T-helper 2 cell treated with Interferon-gamma antibody and Interleukin-4, amounts not matched to agents 100 ng/mL and 5 ng/mL, for 36 hours (primary cell): ENCODE data around the gene E2F8. TPM values are rescaled to one million over a fixed set of nuclear protein-coding genes. Genes with fewer than 3 reads are reported as not detected.

Experiments used
- intact Hi-C: fragments of 100-400 bp; cut with micrococcal nuclease; formaldehyde crosslinking; loops from one replicate; pipeline ENCODE4 v1.15.1; 2023
- total RNA-seq: library from RNA; stranded (reverse); gene quantifications from 2 replicates; pipeline ENCODE4 v1.2.3, GENCODE V29; 2022

E2F8 gene
- total RNA-seq, 1 donor from 2014 or later, result 41.9 TPM

DNA sequence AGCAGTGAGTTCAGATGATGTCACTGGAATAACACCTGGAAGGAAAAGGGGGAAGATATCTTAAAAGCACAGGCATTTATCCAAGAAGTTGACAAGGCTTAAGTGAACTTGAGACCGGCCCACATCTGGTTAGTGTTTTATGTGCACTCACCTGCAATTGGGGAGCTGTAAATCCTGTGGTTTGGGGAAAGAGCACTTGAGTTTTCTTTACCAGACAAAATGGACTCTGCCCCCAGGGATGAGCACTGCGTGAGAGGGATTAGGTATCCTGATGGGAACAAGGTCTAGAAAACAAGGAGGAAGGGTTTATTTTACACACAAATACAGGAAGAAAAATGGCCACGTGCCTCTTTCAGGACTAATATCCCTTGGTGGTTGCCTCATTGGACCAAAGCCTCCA is 15.2 kb downstream of the E2F8 start:
- intact Hi-C loops, result no loop called here

DNA sequence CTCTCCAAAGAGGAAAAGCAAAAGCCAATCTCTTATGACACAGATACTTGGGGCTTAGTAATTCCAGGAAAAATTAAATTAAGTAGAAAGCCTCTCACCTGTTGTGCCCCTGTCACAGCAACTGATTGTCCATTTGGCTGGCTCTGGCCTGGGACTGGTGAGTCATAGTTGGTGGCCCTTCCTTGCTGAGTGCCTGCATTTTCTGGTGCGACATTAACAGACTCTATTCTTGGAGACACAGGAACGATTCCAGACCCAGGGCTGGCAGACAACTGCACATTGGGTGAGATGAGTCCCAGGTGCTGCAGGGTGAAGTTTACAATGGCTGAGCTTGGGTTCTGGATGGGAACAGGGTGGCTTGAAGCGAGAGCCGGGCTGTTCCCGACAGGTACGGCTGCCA is 15.6 kb downstream of the E2F8 start:
- intact Hi-C loops, result no loop called here

- intact Hi-C loops, result no loop called here
These were observed 19.6 kb downstream of the E2F8 start for GRCh38 chr11:19220903-19221724.

GRCh38 chr11:19218786-19219460 is 21.8 kb downstream of the E2F8 start:
- intact Hi-C loops, result no loop called here

DNA sequence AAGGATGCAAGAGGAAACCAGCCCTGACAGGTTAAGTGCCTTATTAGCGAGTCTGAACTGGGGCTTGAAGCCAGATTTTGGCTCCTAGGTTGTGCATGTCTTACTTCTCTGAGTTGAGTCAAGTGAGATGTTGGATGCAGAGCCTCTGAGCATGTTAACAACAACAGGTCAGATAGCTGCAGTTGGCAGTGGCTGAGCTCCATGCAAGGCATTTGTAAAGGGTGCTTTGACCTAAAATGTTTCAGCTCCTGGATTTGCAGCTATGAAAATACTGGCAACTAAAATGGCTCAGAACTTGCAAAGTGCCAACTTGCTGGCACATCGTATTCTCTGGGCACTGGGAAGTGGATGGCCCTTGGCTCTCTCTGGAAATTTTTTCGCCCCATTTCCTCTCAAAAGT is 22.5 kb downstream of the E2F8 start:
- intact Hi-C loops, result no loop called here

DNA sequence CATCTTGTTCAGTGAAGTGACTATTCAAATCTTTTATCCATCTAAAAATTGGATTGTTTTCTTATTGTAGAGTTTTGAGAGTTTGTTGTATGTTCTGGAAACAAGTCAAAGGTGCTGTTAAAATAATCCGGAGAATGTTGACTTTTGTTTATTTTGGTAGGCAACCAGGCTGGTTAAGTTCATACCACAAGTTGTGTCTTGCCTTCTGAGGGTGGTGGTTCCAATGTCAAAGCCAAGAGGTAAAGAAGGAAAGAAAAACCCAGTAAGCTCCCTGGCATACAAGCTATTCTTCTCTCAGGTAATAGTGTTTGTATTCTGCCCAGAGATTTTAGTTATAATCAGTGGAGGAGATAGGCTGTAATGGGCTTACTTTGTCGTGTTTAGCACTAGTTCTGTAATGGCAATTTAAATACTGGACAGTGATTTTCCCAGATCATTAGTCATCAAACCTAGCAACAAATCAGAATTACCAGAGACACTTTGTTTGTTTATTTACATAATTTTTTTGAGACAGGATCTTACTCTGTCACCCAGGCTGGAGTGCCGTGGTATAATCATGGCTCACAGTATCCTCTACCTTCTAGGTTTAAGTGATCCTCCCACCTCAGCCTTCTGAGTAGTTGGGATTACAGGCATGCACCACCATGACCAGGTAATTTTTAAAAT is 23.9 kb downstream of the E2F8 start:
- intact Hi-C loops, result no loop called here

- intact Hi-C loops, result no loop called here
These were observed 24.7 kb downstream of the E2F8 start for GRCh38 chr11:19216021-19216420.

- intact Hi-C loops, result no loop called here
These were observed 31.0 kb downstream of the E2F8 start for GRCh38 chr11:19209617-19210370.

DNA sequence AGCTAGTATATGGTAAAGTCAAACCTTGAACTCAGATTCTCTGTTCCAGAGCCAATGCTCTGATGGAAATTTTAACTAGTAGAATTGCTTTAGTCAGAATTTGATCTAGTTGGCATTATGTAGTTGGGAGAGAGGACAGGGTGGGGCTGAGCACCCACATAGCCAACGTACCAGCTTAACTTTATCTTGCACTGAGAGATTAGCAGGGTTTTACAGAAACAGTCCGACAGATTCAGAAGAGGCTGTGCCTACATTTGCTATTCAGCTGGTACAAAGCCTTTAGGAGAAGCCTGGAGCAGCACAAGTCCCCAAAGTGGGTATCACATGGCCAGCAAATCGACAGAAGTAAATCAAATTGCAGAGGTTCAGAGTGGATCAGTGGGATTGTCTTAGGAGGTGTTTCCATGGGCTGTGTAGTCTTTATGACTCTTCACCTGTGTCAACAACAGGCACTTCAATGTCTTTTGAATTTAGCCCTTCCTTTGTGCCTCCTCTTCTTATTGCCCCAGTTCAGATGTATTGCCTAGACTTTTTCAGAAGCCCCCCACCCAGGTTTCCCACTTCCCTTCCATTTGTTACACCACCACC is 31.7 kb downstream of the E2F8 start:
- intact Hi-C loops, result no loop called here

- intact Hi-C loops, result no loop called here
These were observed 32.6 kb downstream of the E2F8 start for GRCh38 chr11:19208181-19208580.

DNA sequence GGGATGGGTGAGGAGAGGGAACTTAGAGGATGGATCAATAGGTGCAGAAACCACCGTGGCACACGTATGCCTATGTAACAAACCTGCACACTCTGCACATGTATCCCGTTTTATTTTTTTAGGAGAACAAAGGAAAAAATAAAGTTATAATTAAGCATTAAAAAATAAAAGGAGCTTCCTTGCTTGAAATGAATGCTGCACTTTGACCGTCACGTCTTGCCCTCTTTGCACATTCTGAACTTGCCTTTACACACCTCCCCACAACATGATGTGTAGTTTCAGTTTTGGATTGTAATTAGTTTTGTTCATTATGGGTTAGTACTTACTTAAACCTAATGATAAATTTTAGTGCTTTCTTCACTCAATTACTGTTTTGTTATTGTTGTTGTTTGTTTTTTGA is 35.9 kb downstream of the E2F8 start:
- intact Hi-C loops, result no loop called here

DNA sequence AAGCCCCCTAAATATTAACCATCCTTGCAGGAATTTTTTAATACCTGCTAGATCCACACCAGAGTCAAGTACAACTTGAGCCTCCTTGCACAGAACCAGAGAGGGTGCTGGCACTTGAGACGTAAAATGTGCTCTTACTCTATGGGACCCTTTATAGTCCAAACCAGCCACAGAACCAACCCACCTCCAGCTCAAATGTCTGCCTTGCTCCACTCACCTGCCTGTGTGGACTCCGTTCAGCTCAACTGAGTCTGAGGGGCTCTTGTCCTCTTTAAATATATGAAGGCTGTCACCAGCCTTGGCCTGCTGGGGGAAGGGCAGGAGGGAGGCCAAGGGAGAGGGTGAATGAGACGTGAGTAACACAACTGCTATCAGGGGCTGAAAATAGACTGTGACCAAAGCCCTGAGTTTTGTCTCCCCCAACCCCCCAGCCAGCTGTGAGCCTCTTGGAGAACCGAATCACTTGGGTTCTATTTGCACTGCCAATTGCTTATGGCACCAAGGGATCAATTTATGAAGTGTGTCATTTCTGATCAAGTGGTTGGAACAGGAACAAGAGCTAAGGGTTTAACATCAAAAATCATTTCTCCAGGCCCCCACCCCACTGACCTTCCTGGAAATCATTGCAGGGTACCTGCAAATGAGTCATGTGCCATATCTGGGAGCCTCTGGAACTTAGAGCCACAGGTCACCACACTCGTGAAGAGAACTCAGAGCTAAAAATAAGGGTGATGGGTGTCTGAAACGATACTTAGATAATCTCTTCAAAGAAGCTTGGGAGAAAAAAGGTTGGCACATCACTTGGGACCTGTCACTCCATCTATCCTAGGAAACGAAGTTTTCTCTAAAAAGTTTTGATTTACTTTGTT is 38.8 kb downstream of the E2F8 start, which contains the start of gene CSRP3:
Gene CSRP3 (minus strand): TSS at position 247 of the 869 bp plus-strand sequence. CDS start 9,535 bp downstream, outside the sequence.
- intact Hi-C loops, result no loop called here

DNA sequence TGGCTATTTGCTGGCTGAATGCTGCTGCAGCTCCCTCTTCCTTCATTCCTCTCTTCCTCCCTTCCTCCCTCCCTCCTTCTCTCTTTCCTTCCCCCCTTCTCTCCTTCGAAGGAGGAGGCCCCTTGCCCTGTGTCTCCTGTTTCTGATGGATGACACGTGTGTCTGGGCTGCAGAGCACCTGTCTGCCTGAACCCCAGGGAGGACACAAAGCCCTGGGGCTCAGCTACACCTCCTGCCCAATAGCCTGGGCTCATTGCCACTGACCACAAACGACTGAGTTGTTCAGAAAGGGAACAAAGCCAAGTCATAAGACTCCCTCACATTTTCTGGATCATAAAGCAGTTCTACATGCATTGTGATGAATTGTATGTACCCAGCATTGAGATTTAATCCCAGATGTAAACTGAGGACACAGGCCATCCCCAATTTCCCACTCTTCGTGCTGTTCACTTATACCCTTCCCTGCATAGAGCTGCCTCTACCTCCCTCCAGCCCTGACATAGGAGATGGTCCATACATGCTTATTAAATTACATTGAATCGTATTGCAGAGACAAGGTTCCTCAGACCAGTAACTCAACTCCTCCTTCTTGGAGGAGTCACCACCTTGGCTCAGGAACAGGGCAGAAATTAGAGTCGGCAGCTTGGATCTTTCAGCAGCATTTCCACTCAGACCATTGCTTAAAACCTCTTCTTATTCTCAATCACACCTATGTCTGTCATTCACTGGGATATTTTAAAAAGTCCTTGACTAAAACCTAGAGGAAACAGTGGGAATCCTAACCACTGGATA is 40.1 kb downstream of the E2F8 start:
- intact Hi-C loops, result no loop called here

DNA sequence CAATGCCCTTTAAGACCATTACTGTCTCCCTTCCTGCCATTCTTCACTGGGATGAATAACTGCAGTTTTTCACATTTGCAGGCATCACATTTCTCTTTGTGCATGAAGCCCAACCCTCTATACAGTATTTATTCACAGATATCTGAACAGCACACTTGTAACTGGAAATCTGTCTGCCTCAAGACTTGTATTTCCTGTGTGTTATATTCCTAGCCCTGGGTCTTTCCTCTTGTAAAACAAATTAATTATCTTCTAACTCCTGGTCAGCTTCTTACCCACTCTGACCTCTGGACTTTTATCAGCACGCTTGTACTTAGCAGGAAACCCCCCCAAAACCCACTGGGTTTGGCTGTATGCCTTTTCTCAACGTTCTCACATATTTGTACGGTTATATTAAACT is 41.0 kb downstream of the E2F8 start:
- intact Hi-C loops, result no loop called here

GRCh38 chr11:19199048-19199447 is 41.7 kb downstream of the E2F8 start:
- intact Hi-C loops, result no loop called here

- intact Hi-C loops, result no loop called here
These were observed 44.3 kb downstream of the E2F8 start for GRCh38 chr11:19196432-19196831.

DNA sequence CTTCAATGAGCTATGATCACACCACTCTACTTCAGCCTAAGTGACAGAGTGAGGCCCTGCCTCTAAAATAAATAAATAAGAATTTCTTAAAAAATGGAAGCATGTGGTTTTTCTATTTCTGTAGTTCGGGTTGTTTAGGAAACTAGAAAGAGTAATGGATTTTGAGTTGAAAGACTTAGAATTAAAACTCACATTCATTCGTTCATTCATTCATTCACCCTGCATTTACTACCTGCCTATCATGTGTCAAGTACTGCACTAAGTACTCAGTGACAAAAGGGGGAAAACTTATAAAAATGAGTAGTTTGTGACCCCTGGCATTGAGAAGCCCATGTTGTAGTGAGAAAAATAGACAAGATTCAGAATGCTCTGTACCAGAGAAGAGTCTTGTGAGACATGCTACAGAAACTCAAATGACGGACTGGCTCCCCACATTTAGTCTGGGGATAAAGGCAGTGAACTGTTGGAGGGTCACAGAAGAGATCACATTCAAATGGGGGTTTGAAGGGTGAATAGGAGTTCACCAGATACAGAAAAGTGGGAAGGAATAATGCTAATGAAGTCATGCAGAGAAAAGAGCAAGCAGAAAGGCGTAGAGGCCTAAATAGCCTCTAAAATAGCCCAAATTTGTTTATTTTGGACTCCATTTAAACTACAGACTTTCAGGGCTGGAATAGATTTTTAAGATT is 46.0 kb downstream of the E2F8 start:
- intact Hi-C loops, result no loop called here

- intact Hi-C loops, result no loop called here
These were observed 46.8 kb downstream of the E2F8 start for GRCh38 chr11:19193916-19194315.
